Fibroblast of lung (primary cell): ENCODE results near the gene C20orf144. TPM values are rescaled to one million over a fixed set of nuclear protein-coding genes. Genes with fewer than 3 reads are reported as not detected.
A peak's percentile ranks its signal among the peaks of the same experiment; 100 is the strongest.

ENCODE experiments used
- DNase-seq, 2 donors: peaks; one replicate each; pipeline versions ENCODE4 v3.0.0 to v3.0.0-alpha.2; 2010; ENCODE audit warnings: low read depth in 2 of 2
- H2AFZ ChIP-seq: 2 replicates; pipeline ENCODE4 v1.5.1; 2012; ENCODE audit warnings: low read length, control low read depth, inconsistent platforms
- H3K27ac ChIP-seq: 2 replicates; pipeline ENCODE4 v1.5.1; 2011; ENCODE audit warnings: low read length, control low read depth; ENCODE audit not compliant: insufficient read depth
- H3K27me3 ChIP-seq: 2 replicates; pipeline ENCODE4 v1.5.1; 2011; ENCODE audit warnings: mild to moderate bottlenecking, low read length; ENCODE audit not compliant: control insufficient read depth, insufficient read depth
- H3K36me3 ChIP-seq: 2 replicates; pipeline ENCODE4 v1.5.1; 2011; ENCODE audit warnings: low read length; ENCODE audit not compliant: control insufficient read depth, insufficient read depth
- H3K4me1 ChIP-seq: 2 replicates; pipeline ENCODE4 v1.5.1; 2011; ENCODE audit warnings: low read length; ENCODE audit not compliant: control insufficient read depth, insufficient read depth; ENCODE audit errors: extremely low read depth
- H3K4me2 ChIP-seq: 2 replicates; pipeline ENCODE4 v1.5.1; 2011; ENCODE audit warnings: low read length, control low read depth; ENCODE audit not compliant: insufficient read depth; ENCODE audit errors: extremely low read depth
- H3K4me3 ChIP-seq, 4 experiments: fragments of 200-600 bp in 1 of 4; sonication (generic) in 1 of 4; replicated peaks in 1 of 4; 2 replicates each; pipeline ENCODE4 v1.5.1; 2011 to 2016; ENCODE audit warnings: low read length in 4 of 4, low read depth in 3 of 4, mild to moderate bottlenecking in 3 of 4, control low read depth in 2 of 4, inconsistent platforms in 1 of 4, mixed read lengths in 1 of 4; ENCODE audit not compliant: insufficient read depth in 1 of 4; ENCODE audit errors: control extremely low read depth in 1 of 4
- H3K79me2 ChIP-seq: 2 replicates; pipeline ENCODE4 v1.5.1; 2012; ENCODE audit warnings: mild to moderate bottlenecking, low read length, inconsistent platforms; ENCODE audit not compliant: control insufficient read depth, insufficient read depth
- H3K9ac ChIP-seq: 2 replicates; pipeline ENCODE4 v1.5.1; 2011; ENCODE audit warnings: mild to moderate bottlenecking, low read length, control low read depth; ENCODE audit not compliant: insufficient read depth
- H3K9me3 ChIP-seq: 2 replicates; pipeline ENCODE4 v1.5.1; 2012; ENCODE audit warnings: low read depth, low read length; ENCODE audit not compliant: control insufficient read depth, insufficient read depth
- H4K20me1 ChIP-seq: 2 replicates; pipeline ENCODE4 v1.5.1; 2011; ENCODE audit warnings: low read length; ENCODE audit not compliant: control insufficient read depth, insufficient read depth; ENCODE audit errors: extremely low read depth
- EZH2 ChIP-seq: IDR thresholded peaks from 2 replicates; pipeline ENCODE4 v1.5.1; 2012; ENCODE audit warnings: low read length, control low read depth, mild to moderate bottlenecking; ENCODE audit errors: missing control alignments
- polyA plus RNA-seq, 2 donors: library from polyadenylated mRNA; depleted of rRNA in 1 of 2; stranded (reverse) in 1 of 2; unstranded in 1 of 2; fragments of >200 nt; gene quantifications; 2 replicates each; pipeline ENCODE4 v1.2.1, GENCODE V29; 2011 to 2012; ENCODE audit warnings: missing spikeins in 1 of 2
- total RNA-seq: library from RNA; depleted of rRNA; stranded (reverse); fragments of >200 nt; gene quantifications from 2 replicates; pipeline ENCODE4 v1.2.1, GENCODE V29; 2014
- TF ChIP-seq, protein P1 (sequence below), 2 donors: IDR thresholded peaks in 1 of 2; conservative IDR thresholded peaks in 1 of 2; 1 replicate in 1 of 2; 2 replicates in 1 of 2; pipeline ENCODE4 v1.5.1; 2011 to 2012; ENCODE audit warnings: low read length in 2 of 2, control low read depth in 1 of 2, inconsistent platforms in 1 of 2, low read depth in 1 of 2, mild to moderate bottlenecking in 1 of 2

The C20orf144 gene
- total and polyA plus RNA-seq, 2 donors (not counting 1 experiment from before 2014, with no cell fraction given): 0.10 to 0.17 TPM

GRCh38 chr20:33687370-33687915 lies 25.3 kb downstream of the C20orf144 start:
- TF ChIP-seq, protein P1, sequence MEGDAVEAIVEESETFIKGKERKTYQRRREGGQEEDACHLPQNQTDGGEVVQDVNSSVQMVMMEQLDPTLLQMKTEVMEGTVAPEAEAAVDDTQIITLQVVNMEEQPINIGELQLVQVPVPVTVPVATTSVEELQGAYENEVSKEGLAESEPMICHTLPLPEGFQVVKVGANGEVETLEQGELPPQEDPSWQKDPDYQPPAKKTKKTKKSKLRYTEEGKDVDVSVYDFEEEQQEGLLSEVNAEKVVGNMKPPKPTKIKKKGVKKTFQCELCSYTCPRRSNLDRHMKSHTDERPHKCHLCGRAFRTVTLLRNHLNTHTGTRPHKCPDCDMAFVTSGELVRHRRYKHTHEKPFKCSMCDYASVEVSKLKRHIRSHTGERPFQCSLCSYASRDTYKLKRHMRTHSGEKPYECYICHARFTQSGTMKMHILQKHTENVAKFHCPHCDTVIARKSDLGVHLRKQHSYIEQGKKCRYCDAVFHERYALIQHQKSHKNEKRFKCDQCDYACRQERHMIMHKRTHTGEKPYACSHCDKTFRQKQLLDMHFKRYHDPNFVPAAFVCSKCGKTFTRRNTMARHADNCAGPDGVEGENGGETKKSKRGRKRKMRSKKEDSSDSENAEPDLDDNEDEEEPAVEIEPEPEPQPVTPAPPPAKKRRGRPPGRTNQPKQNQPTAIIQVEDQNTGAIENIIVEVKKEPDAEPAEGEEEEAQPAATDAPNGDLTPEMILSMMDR (conservative IDR thresholded peaks at IDR 0.05 in 1 of 2, IDR thresholded peaks at IDR 0.05 in 1 of 2; ENCODE audit: low read depth in 1 of 2, low read length in 2 of 2): no peak
- TF ChIP-seq EZH2: no peak
- Histone ChIP-seq H3K4me2 (no peak overlapping the region), H2AFZ (peak overlapping the region; percentile 51), H3K9ac (no peak overlapping the region), H3K4me3 (no peak overlapping the region), H4K20me1 (no peaks in the 10 kb centered on the region), H3K27me3 (no peaks in the 10 kb centered on the region), H3K9me3 (no peaks in the 10 kb centered on the region), H3K4me1 (peaks cover 8% of the 10 kb centered on the region), H3K27ac (no peak overlapping the region), H3K36me3 (no peaks in the 10 kb centered on the region), H3K79me2 (peaks cover 14% of the 10 kb centered on the region)
- peak in 1 of 2 donors; percentile 39 for DNase-seq

DNA sequence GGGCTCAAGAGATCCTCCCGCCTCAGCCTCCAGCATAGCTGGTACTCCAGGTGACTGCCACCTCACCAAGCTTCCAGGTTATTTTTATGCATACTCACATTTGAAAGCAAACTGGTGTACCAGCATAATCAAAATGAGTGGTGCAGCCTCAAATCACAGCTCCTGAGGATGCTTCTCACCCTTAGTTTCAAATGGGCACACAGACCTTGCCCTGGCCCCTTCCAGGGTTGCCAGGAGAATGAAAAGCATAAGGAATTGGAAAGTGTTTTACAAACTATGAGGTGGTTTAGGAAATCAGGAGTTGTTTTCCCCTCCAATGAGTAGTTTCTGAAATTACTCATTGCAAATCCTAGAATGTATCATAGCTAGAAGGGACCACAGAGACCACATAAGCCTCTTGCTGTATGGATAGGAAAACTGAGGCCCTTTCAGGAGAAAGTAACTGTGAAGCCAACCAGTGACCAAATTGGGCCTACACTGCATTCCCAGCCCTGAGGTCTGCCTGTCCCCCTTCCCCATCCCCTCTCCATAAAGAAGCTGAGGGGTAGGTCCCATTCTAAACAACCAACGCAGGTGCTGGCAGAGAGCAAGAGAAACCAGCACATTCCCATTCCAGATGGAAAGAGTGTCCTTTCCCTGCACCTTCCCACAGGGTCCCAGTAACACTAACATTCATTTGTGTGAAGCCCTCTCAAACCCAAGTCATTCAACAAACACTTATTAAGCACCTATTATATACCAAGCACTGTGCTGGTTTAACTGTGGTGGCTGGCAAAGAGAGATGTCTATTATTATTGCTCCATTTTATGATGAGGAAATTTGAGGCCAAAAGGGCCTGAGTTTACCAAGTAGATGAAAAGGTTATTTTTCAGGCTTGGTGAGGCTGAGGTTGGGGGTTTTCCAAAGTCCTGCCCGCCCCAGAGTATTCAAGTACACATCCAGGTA lies 26.1 kb downstream of the C20orf144 start:
- Histone ChIP-seq H4K20me1 (no peaks in the 10 kb centered on the region), H2AFZ (no peak overlapping the region), H3K4me2 (no peak overlapping the region), H3K27ac (no peak overlapping the region), H3K36me3 (no peaks in the 10 kb centered on the region), H3K9me3 (no peaks in the 10 kb centered on the region), H3K4me1 (peaks cover 8% of the 10 kb centered on the region), H3K27me3 (no peaks in the 10 kb centered on the region), H3K4me3 (no peak overlapping the region), H3K9ac (no peak overlapping the region), H3K79me2 (peaks cover 14% of the 10 kb centered on the region)
- TF ChIP-seq EZH2: no peak
- TF ChIP-seq, protein P1 (conservative IDR thresholded peaks at IDR 0.05 in 1 of 2, IDR thresholded peaks at IDR 0.05 in 1 of 2; ENCODE audit: low read depth in 1 of 2, low read length in 2 of 2): no peak
- DNase-seq: peak in 1 of 2 donors; percentile 23

GRCh38 chr20:33688938-33689424 lies 26.9 kb downstream of the C20orf144 start:
- TF ChIP-seq, protein P1 (conservative IDR thresholded peaks at IDR 0.05 in 1 of 2, IDR thresholded peaks at IDR 0.05 in 1 of 2; ENCODE audit: low read depth in 1 of 2, low read length in 2 of 2): no peak
- no peak for TF ChIP-seq EZH2
- H3K4me2 ChIP-seq: no peak overlapping the region
- no peaks in the 10 kb centered on the region for H3K27me3 ChIP-seq
- H4K20me1 ChIP-seq: no peaks in the 10 kb centered on the region
- no peaks in the 10 kb centered on the region for H3K36me3 ChIP-seq
- no peak overlapping the region for H3K9ac ChIP-seq
- no peaks in the 10 kb centered on the region for H3K9me3 ChIP-seq
- H3K27ac ChIP-seq: no peak overlapping the region
- peaks cover 14% of the 10 kb centered on the region for H3K79me2 ChIP-seq
- H3K4me3 ChIP-seq: no peak overlapping the region
- peaks cover 8% of the 10 kb centered on the region for H3K4me1 ChIP-seq
- no peak overlapping the region for H2AFZ ChIP-seq
- no peak for DNase-seq
